ENCODE data around the gene EPB41L4A. TPM values are rescaled to one million over a fixed set of nuclear protein-coding genes. Genes with fewer than 3 reads are reported as not detected.

The EPB41L4A gene
- total and polyA plus RNA-seq, 2 donors (not counting 3 experiments of a cell fraction or from before 2014, with no cell fraction given), result 6.0 to 17.9 TPM

DNA sequence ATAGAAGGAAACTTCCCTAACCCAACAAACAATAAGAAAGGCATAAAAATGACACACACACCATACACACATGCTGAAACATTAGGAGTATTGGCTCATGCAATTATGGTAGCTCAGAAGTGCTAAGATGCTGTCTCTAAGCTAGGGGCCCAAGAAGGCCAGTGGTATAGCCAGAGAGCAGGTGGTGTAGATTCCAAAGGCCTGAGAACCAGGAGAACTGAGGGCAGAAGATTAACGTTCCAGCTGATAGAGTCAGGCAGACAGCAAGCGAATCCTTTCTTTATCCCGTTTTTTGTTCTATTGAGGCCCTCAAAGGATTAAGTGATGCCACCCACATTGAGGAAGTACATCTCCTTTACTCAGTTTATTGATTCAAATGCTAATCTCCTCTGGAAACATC is 262.9 kb downstream of the EPB41L4A start:
- Histone ChIP-seq H3K27me3 (ENCODE audit: control insufficient read depth in 2 of 2, insufficient read depth in 2 of 2, low read length in 2 of 2) (peaks cover 0 to 4% of the 10 kb centered on the region in 2 experiments), H4K20me1 (replicated peaks; ENCODE audit: control insufficient read depth, extremely low read depth, insufficient read depth, low read length) (no peaks in the 10 kb centered on the region), H2AFZ (ENCODE audit: low read depth, low read length) (no peak overlapping the region), H3K27ac (ENCODE audit: insufficient read depth, low read depth, low read length) (no peak overlapping the region), H3K9ac (replicated peaks; ENCODE audit: extremely low read depth, insufficient read depth, low read length) (no peak overlapping the region), H3K4me1 (ENCODE audit: control insufficient read depth, extremely low read depth, insufficient read depth, low read length) (no peaks in the 10 kb centered on the region), H3K9me3 (replicated peaks; ENCODE audit: control insufficient read depth, insufficient read depth, low read length) (no peaks in the 10 kb centered on the region), H3K9me1 (replicated peaks; ENCODE audit: control insufficient read depth, extremely low read depth, insufficient read depth, low read length) (no peaks in the 10 kb centered on the region), H3K79me2 (ENCODE audit: control insufficient read depth, insufficient read depth, low read length) (peaks cover 5% of the 10 kb centered on the region), H3K36me3 (ENCODE audit: control insufficient read depth in 2 of 2, extremely low read depth in 1 of 2, insufficient read depth in 2 of 2, low read length in 2 of 2) (no peaks in the 10 kb centered on the region), H3K4me2 (ENCODE audit: insufficient read depth, low read length) (no peak overlapping the region), H3K4me3 (replicated peaks in 1 of 3; ENCODE audit: insufficient read depth in 1 of 3, low read depth in 1 of 3, low read length in 3 of 3) (no peak overlapping the region)
- POLR2A ChIA-PET, result no interaction called here
- dilution Hi-C loops (cut with MboI; ENCODE audit: extremely low pct_ligation_motif_present, low sequenced_read_pairs), result no loop called here
- DNase-seq (ENCODE audit: low read depth, low spot score) (no peak), FAIRE-seq (no peak)
- TF ChIP-seq, protein P1, sequence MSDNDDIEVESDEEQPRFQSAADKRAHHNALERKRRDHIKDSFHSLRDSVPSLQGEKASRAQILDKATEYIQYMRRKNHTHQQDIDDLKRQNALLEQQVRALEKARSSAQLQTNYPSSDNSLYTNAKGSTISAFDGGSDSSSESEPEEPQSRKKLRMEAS (IDR thresholded peaks at IDR 0.05; ENCODE audit: insufficient read depth, insufficient read length), result no peak
- TF ChIP-seq POLR2A (IDR thresholded peaks at IDR 0.05; ENCODE audit: low read depth, low read length) (no peak), MYC (IDR thresholded peaks at IDR 0.05; ENCODE audit: low read depth, low read length) (no peak), POLR2AphosphoS5 (IDR thresholded peaks at IDR 0.05; ENCODE audit: insufficient read depth, low read depth, low read length) (no peak), EZH2 (IDR thresholded peaks at IDR 0.05; ENCODE audit: borderline replicate concordance, low read depth, low read length, severe bottlenecking) (no peak), JUN (IDR thresholded peaks at IDR 0.05; ENCODE audit: borderline replicate concordance, insufficient read depth, insufficient read length, low read depth) (no peak), FOS (IDR thresholded peaks at IDR 0.05; ENCODE audit: borderline replicate concordance, insufficient read depth, low read length) (no peak), GATA2 (IDR thresholded peaks at IDR 0.05; ENCODE audit: insufficient read depth, insufficient read length, low read depth, low read length) (no peak)
- TF ChIP-seq, protein P2, sequence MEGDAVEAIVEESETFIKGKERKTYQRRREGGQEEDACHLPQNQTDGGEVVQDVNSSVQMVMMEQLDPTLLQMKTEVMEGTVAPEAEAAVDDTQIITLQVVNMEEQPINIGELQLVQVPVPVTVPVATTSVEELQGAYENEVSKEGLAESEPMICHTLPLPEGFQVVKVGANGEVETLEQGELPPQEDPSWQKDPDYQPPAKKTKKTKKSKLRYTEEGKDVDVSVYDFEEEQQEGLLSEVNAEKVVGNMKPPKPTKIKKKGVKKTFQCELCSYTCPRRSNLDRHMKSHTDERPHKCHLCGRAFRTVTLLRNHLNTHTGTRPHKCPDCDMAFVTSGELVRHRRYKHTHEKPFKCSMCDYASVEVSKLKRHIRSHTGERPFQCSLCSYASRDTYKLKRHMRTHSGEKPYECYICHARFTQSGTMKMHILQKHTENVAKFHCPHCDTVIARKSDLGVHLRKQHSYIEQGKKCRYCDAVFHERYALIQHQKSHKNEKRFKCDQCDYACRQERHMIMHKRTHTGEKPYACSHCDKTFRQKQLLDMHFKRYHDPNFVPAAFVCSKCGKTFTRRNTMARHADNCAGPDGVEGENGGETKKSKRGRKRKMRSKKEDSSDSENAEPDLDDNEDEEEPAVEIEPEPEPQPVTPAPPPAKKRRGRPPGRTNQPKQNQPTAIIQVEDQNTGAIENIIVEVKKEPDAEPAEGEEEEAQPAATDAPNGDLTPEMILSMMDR (IDR thresholded peaks at IDR 0.05; ENCODE audit: extremely low read depth in 1 of 2, insufficient read depth in 1 of 2, low read depth in 1 of 2, low read length in 2 of 2), result no peak
- CTCF ChIA-PET, result interaction anchor here (1.1 to 2.6 kb wide), 2 partner anchors 10 to 624 kb away, joined by 3 to 6 read pairs; no protein-coding TSS in a partner anchor
- BruUV-seq (replicated peaks), result no TSS peak
- intact Hi-C loops (cut with micrococcal nuclease), result loop anchor here (5.0 kb wide), 1 partner anchor 934 kb away; the partner anchor contains the start of gene CAMK4
